ENCODE measurements around the gene MYOG.

DNA sequence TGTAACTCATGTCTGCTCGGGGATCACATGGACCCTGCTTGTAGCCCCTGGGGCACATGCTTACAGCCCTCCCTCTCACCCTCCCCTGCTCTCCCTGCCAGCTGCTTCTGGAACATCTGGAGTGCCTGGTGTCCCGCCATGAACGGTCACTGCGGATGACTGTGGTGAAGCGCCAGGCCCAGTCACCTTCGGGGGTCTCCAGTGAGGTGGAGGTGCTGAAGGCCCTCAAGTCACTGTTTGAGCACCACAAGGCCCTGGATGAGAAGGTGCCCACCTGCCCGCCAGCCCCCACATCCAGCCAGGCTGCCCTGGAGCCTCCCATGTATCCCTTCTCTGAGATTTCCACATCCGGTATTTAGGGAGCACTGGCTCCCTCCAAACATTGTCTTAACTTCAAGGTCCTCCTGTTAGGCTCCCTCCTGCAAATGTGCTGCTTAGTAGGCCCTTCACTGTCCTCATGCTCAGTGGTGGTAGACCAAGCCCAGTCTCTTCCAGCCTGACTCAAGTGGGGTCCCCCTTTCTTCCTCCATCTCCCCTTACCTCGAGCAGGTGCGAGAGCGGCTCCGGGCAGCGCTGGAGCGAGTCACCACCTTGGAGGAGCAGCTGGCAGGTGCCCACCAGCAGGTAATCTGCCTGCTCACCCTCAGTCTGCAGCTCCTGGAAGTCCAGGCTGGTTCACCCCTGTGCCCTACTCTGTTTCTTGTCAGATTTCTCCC lies 41.8 kb downstream of the MYOG start:
- TF ChIP-seq ZNF384 (IDR thresholded peaks at IDR 0.05; ENCODE audit: borderline replicate concordance, low read depth, low read length), result no peak
- TF ChIP-seq NFYA (IDR thresholded peaks at IDR 0.05; ENCODE audit: borderline replicate concordance, low read depth, low read length), result no peak
- TF ChIP-seq, protein P1, sequence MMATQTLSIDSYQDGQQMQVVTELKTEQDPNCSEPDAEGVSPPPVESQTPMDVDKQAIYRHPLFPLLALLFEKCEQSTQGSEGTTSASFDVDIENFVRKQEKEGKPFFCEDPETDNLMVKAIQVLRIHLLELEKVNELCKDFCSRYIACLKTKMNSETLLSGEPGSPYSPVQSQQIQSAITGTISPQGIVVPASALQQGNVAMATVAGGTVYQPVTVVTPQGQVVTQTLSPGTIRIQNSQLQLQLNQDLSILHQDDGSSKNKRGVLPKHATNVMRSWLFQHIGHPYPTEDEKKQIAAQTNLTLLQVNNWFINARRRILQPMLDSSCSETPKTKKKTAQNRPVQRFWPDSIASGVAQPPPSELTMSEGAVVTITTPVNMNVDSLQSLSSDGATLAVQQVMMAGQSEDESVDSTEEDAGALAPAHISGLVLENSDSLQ (IDR thresholded peaks at IDR 0.05), result no peak
- TF ChIP-seq, protein P2, sequence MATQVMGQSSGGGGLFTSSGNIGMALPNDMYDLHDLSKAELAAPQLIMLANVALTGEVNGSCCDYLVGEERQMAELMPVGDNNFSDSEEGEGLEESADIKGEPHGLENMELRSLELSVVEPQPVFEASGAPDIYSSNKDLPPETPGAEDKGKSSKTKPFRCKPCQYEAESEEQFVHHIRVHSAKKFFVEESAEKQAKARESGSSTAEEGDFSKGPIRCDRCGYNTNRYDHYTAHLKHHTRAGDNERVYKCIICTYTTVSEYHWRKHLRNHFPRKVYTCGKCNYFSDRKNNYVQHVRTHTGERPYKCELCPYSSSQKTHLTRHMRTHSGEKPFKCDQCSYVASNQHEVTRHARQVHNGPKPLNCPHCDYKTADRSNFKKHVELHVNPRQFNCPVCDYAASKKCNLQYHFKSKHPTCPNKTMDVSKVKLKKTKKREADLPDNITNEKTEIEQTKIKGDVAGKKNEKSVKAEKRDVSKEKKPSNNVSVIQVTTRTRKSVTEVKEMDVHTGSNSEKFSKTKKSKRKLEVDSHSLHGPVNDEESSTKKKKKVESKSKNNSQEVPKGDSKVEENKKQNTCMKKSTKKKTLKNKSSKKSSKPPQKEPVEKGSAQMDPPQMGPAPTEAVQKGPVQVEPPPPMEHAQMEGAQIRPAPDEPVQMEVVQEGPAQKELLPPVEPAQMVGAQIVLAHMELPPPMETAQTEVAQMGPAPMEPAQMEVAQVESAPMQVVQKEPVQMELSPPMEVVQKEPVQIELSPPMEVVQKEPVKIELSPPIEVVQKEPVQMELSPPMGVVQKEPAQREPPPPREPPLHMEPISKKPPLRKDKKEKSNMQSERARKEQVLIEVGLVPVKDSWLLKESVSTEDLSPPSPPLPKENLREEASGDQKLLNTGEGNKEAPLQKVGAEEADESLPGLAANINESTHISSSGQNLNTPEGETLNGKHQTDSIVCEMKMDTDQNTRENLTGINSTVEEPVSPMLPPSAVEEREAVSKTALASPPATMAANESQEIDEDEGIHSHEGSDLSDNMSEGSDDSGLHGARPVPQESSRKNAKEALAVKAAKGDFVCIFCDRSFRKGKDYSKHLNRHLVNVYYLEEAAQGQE (IDR thresholded peaks at IDR 0.05; ENCODE audit: low read depth, low read length), result no peak
- TF ChIP-seq, protein P3, sequence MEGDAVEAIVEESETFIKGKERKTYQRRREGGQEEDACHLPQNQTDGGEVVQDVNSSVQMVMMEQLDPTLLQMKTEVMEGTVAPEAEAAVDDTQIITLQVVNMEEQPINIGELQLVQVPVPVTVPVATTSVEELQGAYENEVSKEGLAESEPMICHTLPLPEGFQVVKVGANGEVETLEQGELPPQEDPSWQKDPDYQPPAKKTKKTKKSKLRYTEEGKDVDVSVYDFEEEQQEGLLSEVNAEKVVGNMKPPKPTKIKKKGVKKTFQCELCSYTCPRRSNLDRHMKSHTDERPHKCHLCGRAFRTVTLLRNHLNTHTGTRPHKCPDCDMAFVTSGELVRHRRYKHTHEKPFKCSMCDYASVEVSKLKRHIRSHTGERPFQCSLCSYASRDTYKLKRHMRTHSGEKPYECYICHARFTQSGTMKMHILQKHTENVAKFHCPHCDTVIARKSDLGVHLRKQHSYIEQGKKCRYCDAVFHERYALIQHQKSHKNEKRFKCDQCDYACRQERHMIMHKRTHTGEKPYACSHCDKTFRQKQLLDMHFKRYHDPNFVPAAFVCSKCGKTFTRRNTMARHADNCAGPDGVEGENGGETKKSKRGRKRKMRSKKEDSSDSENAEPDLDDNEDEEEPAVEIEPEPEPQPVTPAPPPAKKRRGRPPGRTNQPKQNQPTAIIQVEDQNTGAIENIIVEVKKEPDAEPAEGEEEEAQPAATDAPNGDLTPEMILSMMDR (IDR thresholded peaks at IDR 0.05 in 2 of 3, conservative IDR thresholded peaks at IDR 0.05 in 1 of 3; ENCODE audit: control insufficient read depth in 2 of 3, extremely low read depth in 1 of 3, insufficient read depth in 1 of 3, low read depth in 3 of 3, low read length in 3 of 3), result no peak
- no peak for TF ChIP-seq ETV6 (conservative IDR thresholded peaks at IDR 0.05 in 1 of 2, IDR thresholded peaks at IDR 0.05 in 1 of 2; ENCODE audit: borderline replicate concordance in 1 of 2, low read depth in 1 of 2)
- TF ChIP-seq, protein P4, sequence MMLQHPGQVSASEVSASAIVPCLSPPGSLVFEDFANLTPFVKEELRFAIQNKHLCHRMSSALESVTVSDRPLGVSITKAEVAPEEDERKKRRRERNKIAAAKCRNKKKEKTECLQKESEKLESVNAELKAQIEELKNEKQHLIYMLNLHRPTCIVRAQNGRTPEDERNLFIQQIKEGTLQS (IDR thresholded peaks at IDR 0.05; ENCODE audit: borderline replicate concordance, extremely low read depth, low read depth, low read length), result no peak
- no peak for TF ChIP-seq BACH1 (IDR thresholded peaks at IDR 0.05; ENCODE audit: borderline replicate concordance)
